Sigmoid colon (tissue), 4 donors: ENCODE data around the gene ASXL1.

Experiments used
- CTCF ChIP-seq, 4 experiments: fragments of 450-650 bp in 3 of 4; fragments of 200-600 bp in 1 of 4; IDR thresholded peaks; one replicate each; pipeline ENCODE4 v1.5.1; 2016 to 2019; ENCODE audit warnings: antibody characterized with exemption in 4 of 4, mild to moderate bottlenecking in 3 of 4, moderate library complexity in 2 of 4
- EP300 ChIP-seq, 4 donors: sonication (generic); formaldehyde crosslinking; IDR thresholded peaks; one replicate each; pipeline ENCODE4 v1.6.1; 2017; ENCODE audit warnings: antibody characterized with exemption in 4 of 4
- POLR2A ChIP-seq, 2 donors: fragments of 450-650 bp; IDR thresholded peaks; one replicate each; pipeline ENCODE4 v1.6.1; 2016; ENCODE audit warnings: antibody characterized with exemption in 2 of 2, mild to moderate bottlenecking in 2 of 2, moderate library complexity in 2 of 2
- POLR2AphosphoS5 ChIP-seq, 4 donors: sonication (generic); formaldehyde crosslinking; IDR thresholded peaks; one replicate each; pipeline ENCODE4 v1.6.1; 2017; ENCODE audit warnings: antibody characterized with exemption in 4 of 4

GRCh38 chr20:32352121-32352720 lies 5.9 kb upstream of the ASXL1 start:
- no peak for TF ChIP-seq CTCF (IDR thresholded peaks at IDR 0.05)
- TF ChIP-seq POLR2A (IDR thresholded peaks at IDR 0.05): no peak
- no peak for TF ChIP-seq POLR2AphosphoS5 (IDR thresholded peaks at IDR 0.05)
- TF ChIP-seq EP300 (IDR thresholded peaks at IDR 0.05): no peak
